ENCODE data around the gene VAC14.

DNA sequence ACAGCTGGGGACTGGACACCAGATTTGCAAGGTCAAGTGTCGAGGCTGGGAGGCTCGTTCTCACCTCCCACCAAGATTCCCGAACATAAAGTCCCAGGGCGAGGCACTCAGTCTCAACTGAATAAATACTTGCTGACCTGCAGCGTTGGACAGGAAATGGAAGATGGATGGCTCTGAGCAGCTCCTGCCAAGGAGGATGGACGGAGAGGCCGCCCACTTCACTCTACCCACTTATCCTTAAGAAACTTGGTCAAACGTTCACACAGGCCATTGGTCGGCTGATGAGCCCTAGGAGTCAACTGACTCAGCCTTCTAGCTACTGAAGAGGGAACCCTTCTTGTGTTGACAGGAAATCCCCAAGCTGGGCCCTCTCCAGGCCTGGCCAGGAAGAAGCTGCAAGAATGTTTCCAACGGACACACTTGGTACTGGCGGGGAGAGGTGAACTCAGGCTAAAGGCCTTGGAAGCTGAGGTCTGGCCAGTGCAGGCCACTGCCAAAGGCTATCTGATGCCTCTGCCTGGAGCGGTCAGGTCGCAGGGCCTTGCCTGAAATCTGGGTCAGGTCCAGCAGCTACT is 50.0 kb downstream of the VAC14 start:
- TF ChIP-seq, protein P1, sequence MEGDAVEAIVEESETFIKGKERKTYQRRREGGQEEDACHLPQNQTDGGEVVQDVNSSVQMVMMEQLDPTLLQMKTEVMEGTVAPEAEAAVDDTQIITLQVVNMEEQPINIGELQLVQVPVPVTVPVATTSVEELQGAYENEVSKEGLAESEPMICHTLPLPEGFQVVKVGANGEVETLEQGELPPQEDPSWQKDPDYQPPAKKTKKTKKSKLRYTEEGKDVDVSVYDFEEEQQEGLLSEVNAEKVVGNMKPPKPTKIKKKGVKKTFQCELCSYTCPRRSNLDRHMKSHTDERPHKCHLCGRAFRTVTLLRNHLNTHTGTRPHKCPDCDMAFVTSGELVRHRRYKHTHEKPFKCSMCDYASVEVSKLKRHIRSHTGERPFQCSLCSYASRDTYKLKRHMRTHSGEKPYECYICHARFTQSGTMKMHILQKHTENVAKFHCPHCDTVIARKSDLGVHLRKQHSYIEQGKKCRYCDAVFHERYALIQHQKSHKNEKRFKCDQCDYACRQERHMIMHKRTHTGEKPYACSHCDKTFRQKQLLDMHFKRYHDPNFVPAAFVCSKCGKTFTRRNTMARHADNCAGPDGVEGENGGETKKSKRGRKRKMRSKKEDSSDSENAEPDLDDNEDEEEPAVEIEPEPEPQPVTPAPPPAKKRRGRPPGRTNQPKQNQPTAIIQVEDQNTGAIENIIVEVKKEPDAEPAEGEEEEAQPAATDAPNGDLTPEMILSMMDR (IDR thresholded peaks at IDR 0.05) = peak in 1 of 3 experiments; percentile 14
- TF ChIP-seq POLR2A (IDR thresholded peaks at IDR 0.05; ENCODE audit: low read depth) = no peak

Measured in esophagus muscularis mucosa (tissue), 3 donors.